SU-DHL-6 (cell line): ENCODE data around the gene ADGRG1.

ENCODE experiments used
- CTCF ChIP-seq: fragments of 200-600 bp; sonication (generic); IDR thresholded peaks from one replicate; pipeline ENCODE4 v1.5.1; 2017; ENCODE audit warnings: antibody characterized with exemption, mild to moderate bottlenecking, low read length, moderate library complexity; ENCODE audit not compliant: insufficient read depth, poor library complexity, severe bottlenecking
- EZH2phosphoT487 ChIP-seq: fragments of 200-600 bp; sonication (generic), shearing (Covaris generic); conservative IDR thresholded peaks from 2 replicates; pipeline ENCODE4 v1.6.1; 2018; ENCODE audit warnings: mild to moderate bottlenecking, antibody characterized with exemption, low read length, moderate library complexity, mixed read lengths

- TF ChIP-seq CTCF: no peak
- TF ChIP-seq EZH2phosphoT487: no peak
These were observed 53.7 kb downstream of the ADGRG1 start for GRCh38 chr16:57681950-57682728.
